Neural cell (in vitro differentiated cells): ENCODE measurements around the gene SLC13A2.

Experiments used
- CTCF ChIP-seq: fragments of 450-650 bp; IDR thresholded peaks from 2 replicates; pipeline ENCODE4 v1.5.1; 2014; ENCODE audit warnings: antibody characterized with exemption, mild to moderate bottlenecking, moderate library complexity; ENCODE audit not compliant: poor library complexity, severe bottlenecking
- EP300 ChIP-seq: fragments of 450-650 bp; conservative IDR thresholded peaks from 2 replicates; pipeline ENCODE4 v1.6.1; 2014; ENCODE audit warnings: antibody characterized with exemption, mild to moderate bottlenecking, moderate library complexity; ENCODE audit not compliant: poor library complexity, severe bottlenecking
- EZH2 ChIP-seq: fragments of 200-600, 300-800 bp; shearing (Covaris generic), sonication (generic); IDR thresholded peaks from 2 replicates; pipeline ENCODE4 v1.6.1; 2014; ENCODE audit warnings: antibody characterized with exemption, low read length, borderline replicate concordance, mild to moderate bottlenecking; ENCODE audit not compliant: insufficient read depth, poor library complexity, severe bottlenecking

GRCh38 chr17:28447396-28447760 lies 26.1 kb upstream of the SLC13A2 start:
- TF ChIP-seq EP300 (no peak), CTCF (no peak), EZH2 (no peak)
